HG03108 (cell line): ENCODE data around the gene ACTL6B.

Source experiments
- ATAC-seq: cut with Tn5 transposase; IDR thresholded peaks from one replicate; pipeline ENCODE4 v1.9.1; 2021; ENCODE audit warnings: moderate library complexity; ENCODE audit not compliant: unreplicated experiment

Gene ACTL6B

DNA sequence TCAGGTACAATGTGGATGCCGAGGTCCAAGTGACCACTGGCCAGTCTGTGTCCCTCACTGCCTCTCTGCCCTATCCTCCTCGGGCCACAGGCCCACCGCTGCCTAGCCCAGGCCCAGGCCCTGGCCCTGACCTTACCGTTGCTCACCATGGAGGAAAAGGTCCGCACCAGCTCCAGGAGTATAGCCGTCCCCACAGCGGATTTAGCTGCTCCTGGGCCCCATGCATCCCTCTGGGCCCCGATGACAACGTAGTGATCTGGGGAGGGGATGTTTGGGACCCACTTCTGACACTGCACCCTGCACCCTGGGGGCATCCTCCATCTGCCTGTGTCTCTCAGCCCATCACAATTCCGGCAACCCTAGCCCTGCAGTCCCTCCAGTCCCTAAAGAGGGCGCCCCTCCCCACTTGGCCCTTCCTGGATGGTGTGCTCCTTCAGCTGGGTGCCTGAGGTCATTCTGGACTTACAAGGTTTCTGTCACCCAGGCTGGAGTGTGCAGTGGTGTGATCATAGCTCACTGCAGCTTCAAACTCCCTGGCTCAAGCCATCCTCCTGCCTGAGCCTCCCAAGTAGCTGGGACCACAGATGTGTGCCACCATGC, 27.0 kb downstream of the ACTL6B start:
- ATAC-seq: no peak

DNA sequence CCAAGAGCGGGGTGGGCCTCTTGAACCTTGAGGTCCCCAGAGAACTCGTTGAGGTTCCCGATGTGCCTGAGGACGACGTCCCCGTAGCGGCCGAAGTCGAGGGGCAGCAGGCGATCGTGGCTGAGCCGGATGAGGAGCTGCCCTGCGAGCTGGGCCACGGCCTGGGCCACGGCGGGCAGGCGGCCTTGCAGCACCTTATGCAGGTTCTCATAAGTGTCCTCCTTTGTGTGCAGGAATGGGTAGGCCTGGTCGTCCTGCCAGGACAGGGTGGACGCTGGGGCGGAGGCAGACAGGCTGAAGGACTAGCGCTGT, 29.1 kb downstream of the ACTL6B start:
- no peak for ATAC-seq

DNA sequence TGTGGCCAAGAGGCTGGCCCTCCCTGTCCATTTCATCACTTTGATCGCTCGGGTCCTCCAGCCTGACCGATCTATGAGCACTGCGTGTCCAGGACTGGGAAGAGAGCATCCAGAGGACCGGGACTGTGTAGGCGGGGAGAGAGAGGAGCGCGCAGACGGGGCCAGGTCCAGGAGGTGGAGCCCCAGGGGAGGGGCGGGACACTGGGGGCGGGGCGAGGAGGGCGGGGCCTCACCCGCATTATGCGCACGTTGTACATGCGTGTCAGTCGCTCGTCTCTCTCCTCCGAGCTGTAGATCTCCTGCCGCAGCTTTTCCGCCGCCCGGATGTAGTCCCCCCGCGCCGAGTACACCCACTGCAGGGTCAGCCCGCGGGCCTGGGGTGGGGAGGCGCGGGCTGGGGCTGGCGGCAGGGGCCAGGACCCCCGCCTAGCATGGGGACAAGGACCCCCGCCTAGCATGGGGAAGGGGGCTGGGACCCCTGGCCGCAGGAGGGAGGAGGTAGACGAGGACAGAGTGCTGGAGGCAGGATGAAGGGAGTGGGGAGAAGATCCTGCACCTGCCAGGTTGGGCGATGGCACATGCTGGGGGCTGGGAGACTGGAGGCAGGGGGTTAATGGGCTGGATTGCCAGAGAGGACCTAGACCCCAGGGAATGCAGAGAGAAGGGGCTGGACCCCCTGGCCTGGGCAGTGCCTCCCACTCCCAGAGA, 29.6 kb downstream of the ACTL6B start:
- peak; percentile 87 for ATAC-seq

DNA sequence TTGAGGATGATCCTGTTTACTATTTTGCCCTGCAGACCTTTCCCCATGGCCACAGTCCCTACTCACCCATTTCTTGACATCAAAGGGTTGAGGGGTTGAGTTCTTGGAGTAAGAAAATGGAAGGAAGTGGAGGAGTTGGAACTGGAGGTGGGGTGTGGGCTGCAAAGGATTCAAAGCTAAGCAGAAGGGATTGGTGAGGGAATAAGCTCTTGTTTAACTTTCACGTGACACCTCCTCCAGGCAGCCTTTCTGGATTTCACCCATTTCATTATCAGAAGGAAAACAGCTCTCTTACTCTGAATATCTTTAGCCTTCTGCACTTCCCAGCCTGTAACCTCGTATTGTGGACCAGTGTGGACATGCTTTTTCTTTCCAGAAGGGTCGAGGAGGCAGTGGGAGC, 30.2 kb downstream of the ACTL6B start:
- ATAC-seq: no peak

DNA sequence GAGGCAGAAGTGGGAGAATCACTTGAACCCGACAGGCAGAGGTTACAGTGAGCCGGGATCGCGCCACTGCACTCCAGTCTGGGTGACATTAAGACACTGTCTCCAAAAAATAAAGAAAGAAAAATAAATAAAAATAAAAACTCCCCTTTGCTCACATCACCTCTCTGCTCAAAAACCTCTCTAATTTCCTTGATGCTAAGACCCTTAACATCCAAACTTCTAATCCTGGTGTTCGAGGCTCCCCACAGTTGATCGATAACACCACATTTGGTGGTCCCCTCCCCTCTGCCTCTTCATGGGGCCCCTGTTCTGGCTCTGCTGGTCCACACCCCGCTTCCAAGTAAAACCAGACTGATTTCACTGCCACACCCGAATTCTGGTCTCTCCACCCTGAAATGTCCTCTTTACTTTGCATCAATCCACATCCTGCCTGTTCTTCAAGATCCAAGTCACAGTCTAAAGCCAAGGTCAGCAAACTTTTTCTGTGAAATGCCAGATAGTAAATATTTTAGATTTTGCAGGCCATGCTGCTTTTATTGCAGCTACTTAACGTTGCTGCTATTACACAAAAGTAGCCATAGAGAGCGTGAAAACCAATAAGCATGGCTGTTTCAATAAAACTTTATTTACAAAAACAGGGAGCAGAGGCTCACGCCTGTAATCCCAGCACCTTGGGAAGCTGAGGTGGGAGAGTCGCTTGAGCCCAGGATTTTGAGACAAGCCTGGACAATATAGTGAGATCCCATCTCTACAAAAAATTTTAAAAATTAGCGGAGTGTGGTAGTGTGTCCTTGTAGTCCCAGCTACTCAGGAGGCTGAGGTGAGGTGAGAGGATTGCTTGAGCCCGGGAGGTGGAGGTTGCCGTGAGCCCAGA, 32.1 kb downstream of the ACTL6B start:
- no peak for ATAC-seq

- no peak for ATAC-seq
These were observed 34.7 kb downstream of the ACTL6B start for GRCh38 chr7:100621554-100621953.

GRCh38 chr7:100620804-100621203, 35.4 kb downstream of the ACTL6B start:
- ATAC-seq: no peak

GRCh38 chr7:100620239-100620638, 36.0 kb downstream of the ACTL6B start:
- ATAC-seq: no peak

DNA sequence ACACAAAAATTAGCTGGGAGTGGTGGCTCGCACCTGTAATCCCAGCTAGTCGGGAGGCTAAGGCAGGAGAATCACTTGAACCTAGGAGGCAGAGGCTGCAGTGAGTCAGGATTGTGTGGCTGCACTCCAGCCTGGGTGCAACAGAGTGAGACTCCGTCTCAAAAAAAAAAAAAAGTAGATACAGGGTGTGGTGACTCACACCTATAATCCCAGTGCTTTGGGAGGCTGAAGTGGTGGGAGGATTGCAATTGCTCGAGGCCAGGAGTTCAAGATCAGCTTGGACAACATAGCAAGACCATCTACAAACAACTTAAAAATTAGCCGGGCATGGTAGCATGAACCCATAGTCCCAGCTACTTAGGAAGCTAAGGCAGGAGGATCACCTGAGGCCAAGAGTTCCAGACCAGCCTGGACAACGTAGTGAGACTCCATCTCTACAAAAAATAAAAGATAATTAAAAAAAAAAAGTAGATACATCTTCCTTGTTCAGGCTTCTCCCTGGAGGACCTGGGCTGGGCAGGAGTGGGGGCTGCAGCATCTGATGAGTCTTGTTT, 41.9 kb downstream of the ACTL6B start:
- ATAC-seq: no peak

- no peak for ATAC-seq
These were observed 42.7 kb downstream of the ACTL6B start for GRCh38 chr7:100613412-100614175.

DNA sequence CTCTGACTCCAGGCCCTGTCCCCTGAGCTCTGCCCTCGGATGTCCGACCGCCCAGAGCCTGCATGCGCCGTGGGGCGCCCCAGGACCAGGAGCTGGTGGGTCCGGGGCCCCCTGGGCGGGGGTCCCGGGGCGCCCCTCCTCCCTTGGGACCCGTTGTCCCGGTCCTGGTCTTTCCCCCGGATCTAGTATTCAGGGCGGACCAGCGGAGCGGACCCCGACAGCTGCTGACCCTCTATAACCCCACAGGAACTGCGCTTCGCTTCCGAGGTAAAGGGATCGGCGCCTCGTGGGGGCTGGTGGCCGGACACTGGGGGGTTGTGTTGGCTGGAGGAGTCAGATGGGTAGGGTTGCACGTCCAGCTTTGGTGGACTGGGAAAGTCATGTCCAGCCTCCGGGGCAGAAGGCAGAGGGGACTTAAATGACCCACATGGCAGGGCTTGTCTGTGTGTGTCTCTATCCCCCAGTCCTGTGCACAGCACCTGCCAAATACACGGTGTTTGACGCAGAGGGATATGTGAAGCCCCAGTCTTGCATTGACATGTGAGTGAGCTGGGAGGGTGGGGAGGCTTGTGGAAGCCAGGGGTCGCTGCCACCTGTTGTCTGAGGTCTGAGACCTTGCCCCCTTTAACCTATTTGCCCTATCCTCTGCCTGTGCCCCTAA, 43.4 kb downstream of the ACTL6B start:
- ATAC-seq: no peak

- ATAC-seq: peak; percentile 90
These were observed 44.1 kb downstream of the ACTL6B start, which contains the start of gene MOSPD3 for GRCh38 chr7:100611983-100612729. Gene MOSPD3, plus strand, starts transcription at chr7:100612540. Its CDS starts 252 bp downstream, at chr7:100612792.

- no peak for ATAC-seq
These were observed 46.3 kb downstream of the ACTL6B start for GRCh38 chr7:100609958-100610357.

GRCh38 chr7:100607111-100607510, 49.1 kb downstream of the ACTL6B start:
- ATAC-seq: no peak

GRCh38 chr7:100606313-100606712, 49.9 kb downstream of the ACTL6B start:
- no peak for ATAC-seq

DNA sequence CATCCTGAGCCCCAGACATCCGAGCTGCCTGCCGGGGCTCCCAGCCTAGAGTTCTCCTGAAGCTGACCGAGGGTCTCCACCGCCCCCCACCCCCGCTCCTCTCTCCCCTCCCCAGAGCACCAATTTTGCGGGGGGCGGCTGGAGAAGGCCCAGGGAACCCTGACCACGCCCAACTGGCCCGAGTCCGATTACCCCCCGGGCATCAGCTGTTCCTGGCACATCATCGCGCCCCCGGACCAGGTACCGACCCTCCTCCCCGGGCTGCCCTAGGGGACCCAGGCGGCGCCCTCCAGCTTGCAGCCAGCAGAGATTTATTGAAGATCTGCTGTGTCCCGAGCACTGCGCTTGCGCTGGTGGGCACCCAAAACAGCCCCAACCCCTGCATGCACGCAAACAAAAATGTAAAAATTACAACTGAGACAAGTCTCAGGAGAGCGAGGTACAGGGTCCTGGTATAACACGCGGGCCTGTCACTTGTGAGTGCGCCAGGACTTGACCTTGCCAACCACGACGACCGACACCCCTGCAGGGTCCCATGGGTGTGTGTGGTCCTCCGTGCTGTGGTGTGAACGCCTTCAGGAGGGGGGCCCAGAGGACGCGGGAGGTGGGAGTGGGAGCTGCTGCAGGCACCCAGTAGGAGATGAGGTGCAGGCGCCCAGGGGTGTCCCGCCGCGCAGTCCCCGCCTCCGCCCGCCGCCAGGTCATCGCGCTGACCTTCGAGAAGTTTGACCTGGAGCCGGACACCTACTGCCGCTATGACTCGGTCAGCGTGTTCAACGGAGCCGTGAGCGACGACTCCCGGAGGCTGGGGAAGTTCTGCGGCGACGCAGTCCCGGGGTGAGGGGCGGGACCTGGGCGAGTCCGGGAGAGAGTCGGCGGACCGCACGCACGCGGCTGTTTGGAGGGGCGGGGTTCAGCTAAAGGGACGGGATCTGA, 51.0 kb downstream of the ACTL6B start:
- ATAC-seq: no peak

DNA sequence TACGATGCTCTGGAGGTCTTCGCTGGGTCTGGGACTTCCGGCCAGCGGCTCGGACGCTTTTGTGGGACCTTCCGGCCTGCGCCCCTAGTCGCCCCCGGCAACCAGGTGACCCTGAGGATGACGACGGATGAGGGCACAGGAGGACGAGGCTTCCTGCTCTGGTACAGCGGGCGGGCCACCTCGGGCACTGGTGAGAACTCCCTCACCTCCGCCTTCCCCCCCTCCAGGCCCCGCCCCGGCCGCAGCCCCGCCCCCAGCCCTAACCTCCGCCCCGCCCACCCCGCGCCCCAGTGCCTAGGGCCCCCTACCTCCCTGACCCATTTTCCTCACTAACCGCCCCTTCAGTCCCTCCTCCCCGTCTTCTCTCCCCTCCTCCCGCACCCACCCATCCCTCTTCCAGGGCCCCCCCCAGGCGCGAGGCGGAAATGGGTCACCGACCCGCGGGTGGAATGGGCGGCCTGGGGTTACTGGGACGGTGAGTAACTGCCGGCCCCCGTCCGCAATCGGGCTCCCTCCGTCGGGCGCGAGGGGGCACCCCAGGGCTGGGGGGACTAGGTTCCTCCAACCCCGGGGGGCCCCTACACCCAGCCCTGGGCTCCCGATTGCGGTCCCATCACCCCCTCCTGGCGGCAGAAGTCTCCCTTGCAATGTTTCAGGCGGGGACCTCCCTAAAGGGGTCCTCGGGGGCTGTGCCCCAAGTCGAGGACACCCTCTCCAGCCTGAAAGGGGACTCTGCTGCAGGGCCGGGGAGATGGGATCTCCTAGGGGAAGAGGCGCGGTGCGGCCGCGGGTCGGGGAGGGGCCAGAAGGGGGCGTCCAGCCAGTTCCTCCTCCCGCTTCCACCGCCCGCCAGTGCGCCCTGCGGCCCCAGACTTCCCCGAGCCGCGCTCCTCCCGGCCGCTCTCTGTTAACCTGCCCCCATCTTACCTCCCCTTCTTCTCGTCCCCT, 51.9 kb downstream of the ACTL6B start:
- peak; percentile 49 for ATAC-seq

DNA sequence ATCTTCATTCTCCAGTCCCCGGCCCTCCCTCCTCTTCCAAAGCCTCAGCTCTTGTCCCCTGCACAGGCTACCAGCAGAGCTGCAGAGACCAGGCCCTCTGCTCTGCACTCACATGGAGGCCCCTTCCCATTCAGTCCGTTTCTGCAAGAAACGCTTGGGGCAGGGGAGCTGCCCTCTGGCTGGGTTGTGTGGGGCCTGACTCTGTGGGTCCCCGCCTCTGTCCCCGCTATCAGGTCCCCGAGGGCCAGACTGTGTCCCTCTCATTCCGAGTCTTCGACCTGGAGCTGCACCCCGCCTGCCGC, 52.6 kb downstream of the ACTL6B start:
- no peak for ATAC-seq
